B cell (primary cell): ENCODE data around the gene TMEFF1. TPM values are rescaled to one million over a fixed set of nuclear protein-coding genes. Genes with fewer than 3 reads are reported as not detected.
"Not testable (repeated sequence)": the region's sequence is repeated elsewhere in the genome, so short reads cannot be mapped to it uniquely, and the experiment has no call there.

Experiments used
- ATAC-seq: fragments of 200-7000 bp; cut with Tn5 transposase; one replicate; pipeline ENCODE4 v1.10.0; 2021; ENCODE audit warnings: low read depth, mild to moderate bottlenecking, moderate number of reproducible peaks, moderate library complexity
- CTCF ChIA-PET: fragments of 350-600 bp; sonication (Branson Sonifier 250); formaldehyde crosslinking; loops from one replicate; lab custom pipeline; 2021; ENCODE audit warnings: antibody characterized with exemption, inconsistent platforms; lab: Charles Lee
- POLR2A ChIA-PET: fragments of 350-600 bp; sonication (Branson Sonifier 250); formaldehyde crosslinking; loops from one replicate; lab custom pipeline; 2021; ENCODE audit warnings: antibody characterized with exemption; lab: Charles Lee
- DNase-seq: peaks from one replicate; pipeline ENCODE4 v3.0.0; 2013
- H2AFZ ChIP-seq: 2 replicates; pipeline ENCODE4 v1.6.1; 2012; ENCODE audit warnings: mild to moderate bottlenecking, low read depth, low read length; ENCODE audit not compliant: insufficient read depth, poor library complexity, severe bottlenecking
- H3K27ac ChIP-seq, 2 donors: 1 replicate in 1 of 2; 2 replicates in 1 of 2; pipeline ENCODE4 v1.5.1; 2012 to 2013; ENCODE audit warnings: low read length in 2 of 2, mild to moderate bottlenecking in 2 of 2, moderate library complexity in 1 of 2
- H3K27me3 ChIP-seq, 4 experiments: fragments of 200-600 bp in 1 of 4; sonication (generic) in 1 of 4; replicated peaks in 1 of 4; 1 replicate in 2 of 4; 2 replicates in 2 of 4; pipeline versions ENCODE4 v1.6.1 to v1.7.0; 2013 to 2016; ENCODE audit warnings: low read length in 3 of 4, mild to moderate bottlenecking in 2 of 4, mixed read lengths in 1 of 4, moderate library complexity in 1 of 4; ENCODE audit not compliant: insufficient read depth in 4 of 4, control insufficient read depth in 3 of 4; ENCODE audit errors: control extremely low read depth in 1 of 4
- H3K36me3 ChIP-seq, 2 experiments: replicated peaks in 1 of 2; 1 replicate in 1 of 2; 2 replicates in 1 of 2; pipeline versions ENCODE4 v1.6.1 to v1.7.1; 2013; ENCODE audit warnings: low read length in 1 of 2; ENCODE audit not compliant: insufficient read depth in 2 of 2, control insufficient read depth in 1 of 2; ENCODE audit errors: control extremely low read depth in 1 of 2, extremely low read depth in 1 of 2
- H3K4me1 ChIP-seq, 2 donors: fragments of 200-600 bp in 1 of 2; sonication (generic) in 1 of 2; 1 replicate in 1 of 2; 2 replicates in 1 of 2; pipeline versions ENCODE4 v1.5.1 to v1.6.1; 2013 to 2017; ENCODE audit warnings: low read length in 2 of 2; ENCODE audit not compliant: control insufficient read depth in 2 of 2, insufficient read depth in 2 of 2
- H3K4me2 ChIP-seq: replicated peaks from 2 replicates; pipeline ENCODE3; 2012; ENCODE audit warnings: mild to moderate bottlenecking, low read depth, low read length; ENCODE audit not compliant: poor library complexity, severe bottlenecking
- H3K4me3 ChIP-seq, 5 experiments: fragments of 200-600 bp in 1 of 5; sonication (generic) in 1 of 5; 1 replicate in 3 of 5; 2 replicates in 2 of 5; pipeline versions ENCODE4 v1.5.1 to v1.7.0; 2011 to 2016; ENCODE audit warnings: low read length in 4 of 5, mild to moderate bottlenecking in 4 of 5, low read depth in 2 of 5, control low read depth in 1 of 5, moderate library complexity in 1 of 5; ENCODE audit not compliant: insufficient read depth in 1 of 5; ENCODE audit errors: control extremely low read depth in 1 of 5, extremely low read depth in 1 of 5
- H3K79me2 ChIP-seq: fragments of 200-600 bp; sonication (generic); one replicate; pipeline ENCODE4 v1.6.0; 2016; ENCODE audit warnings: low read length; ENCODE audit not compliant: control insufficient read depth, insufficient read depth
- H3K9ac ChIP-seq: fragments of 200-600 bp; sonication (generic); 2 replicates; pipeline ENCODE4 v1.6.1; 2017; ENCODE audit warnings: mild to moderate bottlenecking, low read length, moderate library complexity
- H3K9me3 ChIP-seq, 3 donors: one replicate each; pipeline versions ENCODE4 v1.6.1 to v1.7.1; 2013; ENCODE audit warnings: low read length in 2 of 3; ENCODE audit not compliant: control insufficient read depth in 2 of 3, insufficient read depth in 1 of 3; ENCODE audit errors: control extremely low read depth in 1 of 3
- H4K20me1 ChIP-seq: 2 replicates; pipeline ENCODE4 v1.6.0; 2012; ENCODE audit warnings: mild to moderate bottlenecking, low read length; ENCODE audit not compliant: insufficient read depth, control insufficient read depth, poor library complexity, severe bottlenecking
- H3K27ac Mint-ChIP-seq: one replicate; pipeline ENCODE4 v1.8.0; 2021; ENCODE audit warnings: mixed read lengths
- H3K27me3 Mint-ChIP-seq: one replicate; pipeline ENCODE4 v1.8.0; 2021; ENCODE audit warnings: mixed read lengths
- H3K4me1 Mint-ChIP-seq: one replicate; pipeline ENCODE4 v1.8.0; 2021; ENCODE audit warnings: mixed read lengths
- H3K4me3 Mint-ChIP-seq: one replicate; pipeline ENCODE4 v1.8.0; 2021; ENCODE audit warnings: mixed read lengths
- H3K9me3 Mint-ChIP-seq: one replicate; pipeline ENCODE4 v1.8.0; 2022; ENCODE audit warnings: mixed read lengths; ENCODE audit not compliant: insufficient read depth
- CTCF ChIP-seq: fragments of 200-600 bp; IDR thresholded peaks from one replicate; pipeline ENCODE4 v1.8.0; 2022; ENCODE audit warnings: antibody characterized with exemption, mild to moderate bottlenecking
- EZH2 ChIP-seq: IDR thresholded peaks from 2 replicates; pipeline ENCODE4 v1.6.1; 2012; ENCODE audit warnings: borderline replicate concordance, low read depth, mild to moderate bottlenecking, moderate library complexity, low read length; ENCODE audit not compliant: insufficient read depth, poor library complexity, severe bottlenecking
- WGBS: methylation state at CpG from one replicate; pipeline ENCODE4 v1.1.5; 2013; ENCODE audit warnings: missing lambda C conversion rate; ENCODE audit not compliant: insufficient coverage; 5-methylcytosine and 5-hydroxymethylcytosine counted together
- intact Hi-C: fragments of 100-400 bp; cut with micrococcal nuclease; formaldehyde crosslinking; loops from one replicate; pipeline ENCODE4 v1.10.0; 2022
- polyA plus RNA-seq: library from polyadenylated mRNA; depleted of rRNA; stranded (reverse); fragments of >200 nt; gene quantifications from 2 replicates; pipeline ENCODE4 v1.2.3, GENCODE V29; 2012
- total RNA-seq, 2 donors: library from RNA; stranded (reverse); fragments of 120-200 nt in 1 of 2; gene quantifications; 1 replicate in 1 of 2; 2 replicates in 1 of 2; pipeline versions ENCODE4 v1.2.3 to v1.2.4, GENCODE V29; 2013 to 2022

Gene TMEFF1
- total and polyA plus RNA-seq, 2 donors (not counting 1 experiment from before 2014, with no cell fraction given), result not detected

GRCh38 chr9:100521282-100521681 is 48.3 kb downstream of the TMEFF1 start:
- Mint-ChIP-seq H3K9me3 (no peaks in the 10 kb centered on the region), H3K27ac (no peak overlapping the region), H3K27me3 (no peaks in the 10 kb centered on the region), H3K4me1 (no peaks in the 10 kb centered on the region), H3K4me3 (no peak overlapping the region)
- Histone ChIP-seq H4K20me1 (no peaks in the 10 kb centered on the region), H3K4me1 (no peaks in the 10 kb centered on the region), H3K4me2 (no peak overlapping the region), H3K79me2 (no peaks in the 10 kb centered on the region), H3K4me3 (no peak overlapping the region), H3K36me3 (no peaks in the 10 kb centered on the region), H3K27me3 (no peaks in the 10 kb centered on the region), H3K27ac (no peak overlapping the region), H3K9ac (no peak overlapping the region), H3K9me3 (no peaks in the 10 kb centered on the region), H2AFZ (no peak overlapping the region)
- ATAC-seq (no peak), DNase-seq (no peak)
- no peak for TF ChIP-seq CTCF
- no peak for TF ChIP-seq EZH2
- ChIA-PET CTCF (no interaction called here), POLR2A (no interaction called here)
- WGBS, result no CpG with 5 or more reads among the region's 3 CpGs
- intact Hi-C loops, result no loop called here

GRCh38 chr9:100525563-100525962 is 52.6 kb downstream of the TMEFF1 start:
- intact Hi-C loops, result no loop called here
- ChIA-PET CTCF (no interaction called here), POLR2A (no interaction called here)
- Histone ChIP-seq H3K4me3 (no peak overlapping the region), H3K9ac (no peak overlapping the region), H3K4me2 (no peak overlapping the region), H3K27me3 (no peaks in the 10 kb centered on the region), H3K36me3 (no peaks in the 10 kb centered on the region), H3K4me1 (no peaks in the 10 kb centered on the region), H3K9me3 (no peaks in the 10 kb centered on the region), H4K20me1 (no peaks in the 10 kb centered on the region), H3K79me2 (no peaks in the 10 kb centered on the region), H2AFZ (no peak overlapping the region), H3K27ac (no peak overlapping the region)
- ATAC-seq (no peak), DNase-seq (no peak)
- Mint-ChIP-seq H3K9me3 (no peaks in the 10 kb centered on the region), H3K27me3 (no peaks in the 10 kb centered on the region), H3K4me1 (no peaks in the 10 kb centered on the region), H3K27ac (no peak overlapping the region), H3K4me3 (no peak overlapping the region)
- no peak for TF ChIP-seq CTCF
- no peak for TF ChIP-seq EZH2
- no CpG with 5 or more reads among the region's 2 CpGs for WGBS

GRCh38 chr9:100527180-100527794 is 54.3 kb downstream of the TMEFF1 start:
- H3K4me1 Mint-ChIP-seq, H3K27ac ChIP-seq, H2AFZ ChIP-seq, POLR2A ChIA-PET, H3K9ac ChIP-seq, H3K79me2 ChIP-seq, H3K9me3 Mint-ChIP-seq, H4K20me1 ChIP-seq, H3K4me3 ChIP-seq, H3K27ac Mint-ChIP-seq, H3K36me3 ChIP-seq, H3K4me1 ChIP-seq, DNase-seq, ATAC-seq, H3K27me3 ChIP-seq, CTCF ChIA-PET, H3K9me3 ChIP-seq, intact Hi-C loops, H3K4me3 Mint-ChIP-seq, H3K4me2 ChIP-seq, H3K27me3 Mint-ChIP-seq: not testable (repeated sequence)
- WGBS, result 91% methylated on average over 16 of the region's 30 CpGs
